AG09309 (cell line): ENCODE results near the gene NOXA1.
"Not testable (repeated sequence)": the region's sequence is repeated elsewhere in the genome, so short reads cannot be mapped to it uniquely, and the experiment has no call there.

Experiments
- DNase-seq: peaks from one replicate; pipeline ENCODE4 v3.0.0-alpha.2; 2010; ENCODE audit warnings: low read depth
- H3K4me3 ChIP-seq: 2 replicates; pipeline ENCODE4 v1.5.1; 2011; ENCODE audit warnings: mild to moderate bottlenecking, low read depth, low read length, moderate library complexity; ENCODE audit not compliant: control insufficient read depth
- TF ChIP-seq, protein P1 (sequence below): IDR thresholded peaks from 2 replicates; pipeline ENCODE4 v1.5.1; 2011; ENCODE audit warnings: mild to moderate bottlenecking, low read depth, low read length, inconsistent platforms; ENCODE audit not compliant: insufficient read depth, control insufficient read depth; ENCODE audit errors: missing control alignments

Gene NOXA1

DNA sequence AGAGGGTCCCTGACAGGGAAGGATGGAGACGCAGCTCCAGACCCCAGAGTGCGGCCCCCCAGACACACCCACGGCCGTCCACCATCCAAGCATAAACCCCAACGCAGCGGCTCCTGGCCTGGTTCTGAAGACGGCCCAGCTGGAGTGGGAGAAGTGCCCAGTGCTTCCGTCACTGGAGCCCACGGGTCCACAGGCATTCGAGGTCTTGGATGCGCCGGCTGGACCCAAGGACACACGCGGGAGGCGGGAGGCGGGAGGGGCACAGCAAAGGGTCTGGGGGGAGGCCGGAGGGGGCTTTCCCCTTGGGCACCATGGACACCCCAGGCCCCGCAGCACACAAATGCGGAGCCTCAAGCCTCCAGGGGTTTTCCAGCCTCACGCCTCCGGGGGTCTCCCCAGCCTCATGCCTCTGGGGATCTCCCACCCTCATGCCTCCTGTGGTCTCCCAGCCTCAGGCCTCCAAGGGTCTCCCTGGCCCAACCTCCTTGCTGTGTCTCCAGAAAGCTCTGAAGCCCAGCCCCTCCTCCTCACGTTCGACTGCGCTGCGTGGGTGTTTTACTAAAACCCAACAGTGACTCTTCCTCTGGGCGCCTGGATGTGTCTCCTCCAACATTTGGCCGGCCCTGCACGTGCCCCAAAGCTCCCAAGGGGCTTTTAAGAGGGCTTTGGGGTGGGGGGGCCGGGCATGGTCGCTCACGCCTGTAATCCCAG, 15.4 kb upstream of the NOXA1 start:
- no peak overlapping the region for H3K4me3 ChIP-seq
- DNase-seq, result no peak
- TF ChIP-seq, protein P1, sequence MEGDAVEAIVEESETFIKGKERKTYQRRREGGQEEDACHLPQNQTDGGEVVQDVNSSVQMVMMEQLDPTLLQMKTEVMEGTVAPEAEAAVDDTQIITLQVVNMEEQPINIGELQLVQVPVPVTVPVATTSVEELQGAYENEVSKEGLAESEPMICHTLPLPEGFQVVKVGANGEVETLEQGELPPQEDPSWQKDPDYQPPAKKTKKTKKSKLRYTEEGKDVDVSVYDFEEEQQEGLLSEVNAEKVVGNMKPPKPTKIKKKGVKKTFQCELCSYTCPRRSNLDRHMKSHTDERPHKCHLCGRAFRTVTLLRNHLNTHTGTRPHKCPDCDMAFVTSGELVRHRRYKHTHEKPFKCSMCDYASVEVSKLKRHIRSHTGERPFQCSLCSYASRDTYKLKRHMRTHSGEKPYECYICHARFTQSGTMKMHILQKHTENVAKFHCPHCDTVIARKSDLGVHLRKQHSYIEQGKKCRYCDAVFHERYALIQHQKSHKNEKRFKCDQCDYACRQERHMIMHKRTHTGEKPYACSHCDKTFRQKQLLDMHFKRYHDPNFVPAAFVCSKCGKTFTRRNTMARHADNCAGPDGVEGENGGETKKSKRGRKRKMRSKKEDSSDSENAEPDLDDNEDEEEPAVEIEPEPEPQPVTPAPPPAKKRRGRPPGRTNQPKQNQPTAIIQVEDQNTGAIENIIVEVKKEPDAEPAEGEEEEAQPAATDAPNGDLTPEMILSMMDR, result no peak

DNA sequence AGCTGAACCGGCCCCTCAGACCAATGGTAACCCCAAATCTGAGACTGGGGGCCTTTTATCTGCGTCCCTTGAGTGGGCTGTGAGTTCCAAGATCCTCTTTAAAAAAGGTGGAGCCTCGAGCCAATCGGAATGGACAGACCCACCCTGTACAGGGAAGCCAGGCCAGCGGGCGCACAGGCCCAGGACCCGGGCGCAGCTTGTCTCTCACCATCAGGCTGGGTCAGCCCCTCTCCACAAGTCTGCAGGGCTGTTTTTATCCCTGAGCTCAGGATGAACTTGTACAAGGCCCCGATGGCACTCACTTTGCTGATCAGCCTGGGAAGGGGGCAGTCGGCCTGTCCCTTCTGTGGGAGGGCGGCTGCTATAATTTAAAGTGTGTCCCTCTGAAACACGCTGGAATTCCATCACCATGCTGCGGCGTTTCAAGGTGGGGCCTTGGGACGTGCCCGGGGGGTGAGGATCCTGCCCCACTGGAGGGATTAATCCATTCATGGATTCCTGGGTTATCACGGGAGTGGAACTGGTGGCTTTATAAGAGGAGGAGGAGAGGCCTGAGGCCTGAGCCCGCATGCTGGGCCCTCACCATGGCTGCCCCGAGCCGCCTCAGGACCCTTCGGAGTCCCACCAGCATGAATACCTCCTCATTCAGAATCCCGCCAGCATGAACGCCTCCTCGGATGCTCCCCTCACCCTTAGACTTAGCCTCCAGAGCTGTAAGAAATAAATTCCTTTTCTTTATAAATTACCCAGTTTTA, 14.4 kb upstream of the NOXA1 start:
- TF ChIP-seq, protein P1, result no peak
- no peak overlapping the region for H3K4me3 ChIP-seq
- DNase-seq, result no peak

DNA sequence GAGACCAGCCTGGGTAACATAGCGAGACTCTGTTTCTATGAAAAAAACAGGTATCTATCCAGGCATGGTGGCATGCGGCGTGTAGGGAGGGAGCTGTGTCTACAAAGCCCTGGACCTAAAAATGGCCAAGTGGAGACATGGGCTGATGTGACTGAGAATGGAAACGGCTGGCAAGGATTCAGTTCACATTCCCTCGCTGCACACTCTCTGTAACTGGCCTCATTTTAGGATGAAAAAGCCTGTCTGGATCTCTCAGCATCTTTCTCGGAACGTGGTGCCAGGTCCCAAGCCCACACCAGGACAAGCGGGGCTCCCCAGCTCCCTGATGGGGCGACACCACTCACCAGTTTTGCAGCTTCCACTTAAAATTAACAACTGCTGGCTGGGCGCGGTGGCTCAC, 13.7 kb upstream of the NOXA1 start:
- DNase-seq, result no peak
- TF ChIP-seq, protein P1, result no peak
- no peak overlapping the region for H3K4me3 ChIP-seq

DNA sequence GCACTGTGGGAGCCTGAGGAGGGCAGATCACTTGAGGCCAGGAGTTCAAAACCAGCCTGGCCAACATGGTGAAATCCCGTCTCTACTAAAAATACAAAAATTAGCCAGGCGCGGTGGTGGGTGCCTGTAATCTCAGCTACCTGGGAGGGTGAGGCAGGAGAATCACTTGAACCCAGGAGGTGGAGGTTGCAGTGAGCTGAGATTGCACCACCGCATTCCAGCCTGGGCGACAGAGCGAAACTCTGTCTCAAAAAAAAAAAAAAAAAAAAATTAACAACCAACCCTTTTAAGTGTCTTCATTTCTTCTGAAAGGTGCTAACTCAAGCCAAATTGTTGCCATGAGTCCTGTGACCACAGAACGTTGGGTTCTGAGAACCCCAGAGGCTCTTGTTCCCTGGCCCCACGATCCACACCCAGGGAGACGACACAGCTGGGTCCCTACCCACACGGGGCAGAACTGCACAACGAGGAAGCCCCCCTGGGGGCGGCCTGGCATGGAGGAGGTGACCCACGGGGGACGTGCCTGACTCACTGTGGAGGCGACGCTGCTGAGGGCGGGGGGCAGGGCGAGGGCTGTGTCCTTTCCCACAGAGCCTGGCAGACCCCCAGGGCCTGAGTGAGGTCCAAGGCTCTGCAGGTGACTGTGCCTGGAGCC, 12.8 kb upstream of the NOXA1 start:
- not testable (repeated sequence) for H3K4me3 ChIP-seq, DNase-seq

DNA sequence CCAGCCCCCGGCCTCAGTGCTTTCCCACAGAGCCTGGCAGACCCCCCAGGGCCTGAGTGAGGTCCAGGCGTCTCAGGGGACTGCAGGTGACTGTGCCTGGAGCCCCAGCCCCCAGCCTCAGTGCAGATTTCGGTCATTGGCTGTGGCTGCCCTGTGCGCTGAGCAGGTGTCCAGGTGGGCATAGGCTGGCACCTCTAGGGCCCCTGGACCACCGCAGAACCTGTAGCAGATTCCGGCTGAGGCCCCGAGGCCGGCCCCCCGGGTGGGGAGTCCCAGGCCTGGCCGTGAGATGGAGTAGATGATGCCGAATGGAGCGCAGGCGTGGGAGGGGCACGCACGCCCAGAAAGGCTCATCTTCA, 12.3 kb upstream of the NOXA1 start:
- no peak overlapping the region for H3K4me3 ChIP-seq
- TF ChIP-seq, protein P1, result no peak
- DNase-seq, result no peak

DNA sequence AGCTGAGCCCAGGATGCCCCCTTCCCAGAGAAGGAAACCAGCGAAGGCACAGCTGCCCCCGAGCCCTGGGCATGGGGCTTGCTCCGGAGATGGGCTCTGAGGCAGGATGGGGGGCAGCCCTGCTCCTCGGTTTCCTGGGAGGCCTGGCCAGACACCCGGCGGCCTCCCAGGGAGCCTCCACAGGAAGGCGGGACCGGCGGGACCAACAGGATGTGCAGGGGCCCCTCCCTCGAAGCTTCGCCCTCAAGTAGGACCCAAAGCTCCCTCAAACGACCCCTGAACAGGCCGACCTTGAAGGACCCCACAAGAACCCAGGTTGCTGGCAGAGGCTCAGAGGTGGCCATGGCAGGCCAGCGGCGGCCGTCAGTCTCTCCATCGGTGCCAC, 11.9 kb upstream of the NOXA1 start:
- no peak overlapping the region for H3K4me3 ChIP-seq
- no peak for DNase-seq

More for the DNA sequence above, 11.9 kb upstream of the NOXA1 start:
- TF ChIP-seq, protein P1, result no peak
